HCT116 (cell line): Measurements from ENCODE around the gene ABHD12. TPM values are rescaled to one million over a fixed set of nuclear protein-coding genes. Genes with fewer than 3 reads are reported as not detected.

Experiments
- ATF3 ChIP-seq: IDR thresholded peaks from 2 replicates; pipeline ENCODE4 v1.6.1; 2012
- POLR2AphosphoS5 ChIP-seq: IDR thresholded peaks from 2 replicates; pipeline ENCODE4 v1.6.1; 2011; ENCODE audit warnings: mild to moderate bottlenecking, low read depth, low read length, moderate library complexity
- SRF ChIP-seq: IDR thresholded peaks from 2 replicates; pipeline ENCODE4 v1.6.1; 2012; ENCODE audit warnings: low read depth
- total RNA-seq: library from RNA; stranded (reverse); gene quantifications from one replicate; pipeline ENCODE4 v1.2.1, GENCODE V29; 2021; ENCODE audit not compliant: unreplicated experiment

Gene ABHD12
- total RNA-seq, 1 experiment from 2014 or later: 31.7 TPM

DNA sequence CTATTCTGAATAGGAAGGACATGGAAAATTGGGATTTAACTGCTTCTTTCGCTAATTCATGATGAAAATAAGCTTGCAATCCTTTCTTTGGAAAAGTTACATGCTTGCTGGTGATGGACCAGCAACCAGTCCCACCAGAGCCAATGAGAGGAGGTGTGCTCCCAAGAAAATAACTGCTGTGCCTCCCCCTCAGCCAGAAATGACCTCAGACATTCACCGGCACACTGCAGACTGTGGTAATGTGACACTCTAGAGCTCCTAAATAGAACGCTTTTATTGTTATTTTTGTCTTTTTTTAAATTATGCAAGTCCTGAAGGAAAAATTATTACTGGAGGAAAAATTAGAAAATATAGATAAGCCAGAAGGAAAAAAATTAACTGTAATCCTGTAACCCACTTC is 140.1 kb downstream of the ABHD12 start (continued):
- TF ChIP-seq ATF3 (no peak), POLR2AphosphoS5 (no peak), SRF (no peak)

Other genes starting within 250 kb of the ABHD12 start
- 89.2 TPM for gene ENTPD6, start 195.1 kb downstream of the ABHD12 start, total RNA-seq
- 87.8 TPM for gene PYGB, start 142.8 kb downstream of the ABHD12 start, total RNA-seq
- 30.4 TPM for gene GINS1, start 16.8 kb upstream of the ABHD12 start, total RNA-seq
- gene NINL, start 194.7 kb upstream of the ABHD12 start, total RNA-seq: 7.2 TPM
- gene NANP, start 233.2 kb upstream of the ABHD12 start, total RNA-seq: 7.3 TPM